ENCODE measurements around the gene FBXL17.
"Not testable (repeated sequence)": the region's sequence is repeated elsewhere in the genome, so short reads cannot be mapped to it uniquely, and the experiment has no call there.

The FBXL17 gene

DNA sequence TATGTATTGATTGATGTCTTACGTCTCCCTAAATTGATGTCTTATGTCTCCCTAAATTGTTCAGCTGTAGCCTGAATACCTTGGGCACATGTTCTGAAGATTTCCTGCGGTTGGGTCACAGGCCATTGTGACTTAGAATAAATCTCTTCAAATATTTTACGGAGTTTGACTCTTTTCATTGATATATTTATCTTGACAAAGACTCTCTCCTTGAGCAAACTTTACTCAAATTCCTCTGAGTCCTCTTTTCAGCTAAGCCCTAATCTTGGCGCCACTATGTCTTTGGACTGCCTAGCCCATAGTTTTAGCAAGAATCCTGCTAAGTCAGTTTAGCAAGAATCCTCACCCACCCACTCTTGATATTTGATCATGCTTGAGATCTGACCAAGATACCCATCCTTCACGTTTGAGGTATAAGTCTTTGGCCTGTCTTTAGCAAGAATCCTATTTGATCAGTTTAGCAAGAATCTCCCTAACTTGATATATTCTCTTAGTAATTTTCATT, 35.3 kb upstream of the FBXL17 start:
- no peaks in the 10 kb centered on the region for H3K36me3 ChIP-seq (ENCODE audit: insufficient read depth, low read length)
- H2AFZ ChIP-seq (ENCODE audit: low read length): no peak overlapping the region
- TF ChIP-seq EZH2phosphoT487 (IDR thresholded peaks at IDR 0.05; ENCODE audit: borderline replicate concordance): no peak
- TF ChIP-seq, protein P1, sequence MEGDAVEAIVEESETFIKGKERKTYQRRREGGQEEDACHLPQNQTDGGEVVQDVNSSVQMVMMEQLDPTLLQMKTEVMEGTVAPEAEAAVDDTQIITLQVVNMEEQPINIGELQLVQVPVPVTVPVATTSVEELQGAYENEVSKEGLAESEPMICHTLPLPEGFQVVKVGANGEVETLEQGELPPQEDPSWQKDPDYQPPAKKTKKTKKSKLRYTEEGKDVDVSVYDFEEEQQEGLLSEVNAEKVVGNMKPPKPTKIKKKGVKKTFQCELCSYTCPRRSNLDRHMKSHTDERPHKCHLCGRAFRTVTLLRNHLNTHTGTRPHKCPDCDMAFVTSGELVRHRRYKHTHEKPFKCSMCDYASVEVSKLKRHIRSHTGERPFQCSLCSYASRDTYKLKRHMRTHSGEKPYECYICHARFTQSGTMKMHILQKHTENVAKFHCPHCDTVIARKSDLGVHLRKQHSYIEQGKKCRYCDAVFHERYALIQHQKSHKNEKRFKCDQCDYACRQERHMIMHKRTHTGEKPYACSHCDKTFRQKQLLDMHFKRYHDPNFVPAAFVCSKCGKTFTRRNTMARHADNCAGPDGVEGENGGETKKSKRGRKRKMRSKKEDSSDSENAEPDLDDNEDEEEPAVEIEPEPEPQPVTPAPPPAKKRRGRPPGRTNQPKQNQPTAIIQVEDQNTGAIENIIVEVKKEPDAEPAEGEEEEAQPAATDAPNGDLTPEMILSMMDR (conservative IDR thresholded peaks at IDR 0.05; ENCODE audit: low read length): no peak
- H3K27me3 ChIP-seq (ENCODE audit: insufficient read depth, low read length, poor library complexity, severe bottlenecking): no peaks in the 10 kb centered on the region
- no peaks in the 10 kb centered on the region for H3K4me1 ChIP-seq (ENCODE audit: insufficient read depth, low read length, poor library complexity, severe bottlenecking)
- no peaks in the 10 kb centered on the region for H3K9me3 ChIP-seq (ENCODE audit: insufficient read depth, low read depth, low read length)
- no peaks in the 10 kb centered on the region for H4K20me1 ChIP-seq (ENCODE audit: insufficient read depth, low read length, poor library complexity, severe bottlenecking)
- H3K9ac ChIP-seq (ENCODE audit: low read depth, low read length, poor library complexity, severe bottlenecking): no peak overlapping the region
- H3F3A ChIP-seq (ENCODE audit: low read depth): no peaks in the 10 kb centered on the region
- no peak overlapping the region for H3K4me3 ChIP-seq (ENCODE audit: low read length, poor library complexity, severe bottlenecking)
- H3K79me2 ChIP-seq (ENCODE audit: insufficient read depth, low read length): no peaks in the 10 kb centered on the region
- no peaks in the 10 kb centered on the region for H3K9me2 ChIP-seq (replicated peaks; ENCODE audit: low read depth, low read length)
- H3K4me2 ChIP-seq (ENCODE audit: low read depth, low read length, poor library complexity, severe bottlenecking): no peak overlapping the region

DNA sequence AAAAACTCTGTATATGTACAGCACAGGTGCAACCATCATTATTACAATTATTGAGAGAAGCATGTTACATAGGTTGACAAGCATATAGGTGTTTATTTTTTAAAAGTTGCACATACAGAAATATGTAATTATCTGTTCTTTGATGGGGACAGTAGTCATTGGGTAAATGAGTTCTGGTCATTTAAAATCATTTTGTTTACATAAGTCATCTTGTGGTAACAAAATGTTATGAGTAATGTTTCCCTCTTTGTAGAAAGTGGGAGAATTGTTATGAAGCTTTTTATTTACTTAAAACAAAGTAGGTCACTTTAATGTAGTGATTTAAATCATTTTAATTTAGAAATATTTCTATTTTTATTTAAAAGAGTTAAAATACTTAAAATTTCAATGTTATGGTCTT, 33.8 kb upstream of the FBXL17 start:
- Histone ChIP-seq H3K9me2 (replicated peaks; ENCODE audit: low read depth, low read length) (no peaks in the 10 kb centered on the region), H2AFZ (ENCODE audit: low read length) (no peak overlapping the region), H3K9me3 (ENCODE audit: insufficient read depth, low read depth, low read length) (no peaks in the 10 kb centered on the region), H4K20me1 (ENCODE audit: insufficient read depth, low read length, poor library complexity, severe bottlenecking) (no peaks in the 10 kb centered on the region), H3K79me2 (ENCODE audit: insufficient read depth, low read length) (no peaks in the 10 kb centered on the region), H3K4me1 (ENCODE audit: insufficient read depth, low read length, poor library complexity, severe bottlenecking) (no peaks in the 10 kb centered on the region), H3F3A (ENCODE audit: low read depth) (no peaks in the 10 kb centered on the region), H3K4me2 (ENCODE audit: low read depth, low read length, poor library complexity, severe bottlenecking) (no peak overlapping the region), H3K27me3 (ENCODE audit: insufficient read depth, low read length, poor library complexity, severe bottlenecking) (no peaks in the 10 kb centered on the region), H3K36me3 (ENCODE audit: insufficient read depth, low read length) (no peaks in the 10 kb centered on the region), H3K9ac (ENCODE audit: low read depth, low read length, poor library complexity, severe bottlenecking) (no peak overlapping the region), H3K4me3 (ENCODE audit: low read length, poor library complexity, severe bottlenecking) (no peak overlapping the region)
- no peak for TF ChIP-seq EZH2phosphoT487 (IDR thresholded peaks at IDR 0.05; ENCODE audit: borderline replicate concordance)
- TF ChIP-seq, protein P1 (conservative IDR thresholded peaks at IDR 0.05; ENCODE audit: low read length): no peak

DNA sequence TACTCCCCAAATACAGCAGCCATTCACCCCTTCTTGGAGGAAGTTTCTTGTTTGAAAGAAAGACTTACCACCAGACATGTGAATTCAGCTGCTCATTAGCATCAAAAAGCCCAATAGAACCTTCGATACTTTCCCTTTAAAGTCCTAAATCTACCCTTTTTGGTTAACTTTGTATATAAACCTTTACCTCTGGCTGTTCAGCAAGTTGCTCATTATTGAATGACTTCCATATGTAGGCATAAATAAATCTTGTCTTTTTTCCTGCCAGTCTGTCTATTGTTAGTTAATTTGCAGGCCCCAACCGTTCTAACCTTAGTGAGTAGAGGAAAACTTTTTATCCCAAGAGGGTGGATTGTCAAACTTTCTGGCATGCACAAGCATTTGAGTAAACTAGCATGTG, 27.9 kb upstream of the FBXL17 start:
- H4K20me1 ChIP-seq (ENCODE audit: insufficient read depth, low read length, poor library complexity, severe bottlenecking): no peaks in the 10 kb centered on the region
- no peak overlapping the region for H2AFZ ChIP-seq (ENCODE audit: low read length)
- TF ChIP-seq, protein P1 (conservative IDR thresholded peaks at IDR 0.05; ENCODE audit: low read length): no peak
- TF ChIP-seq EZH2phosphoT487 (IDR thresholded peaks at IDR 0.05; ENCODE audit: borderline replicate concordance): no peak
- H3K36me3 ChIP-seq (ENCODE audit: insufficient read depth, low read length): no peaks in the 10 kb centered on the region
- no peaks in the 10 kb centered on the region for H3K4me1 ChIP-seq (ENCODE audit: insufficient read depth, low read length, poor library complexity, severe bottlenecking)
- no peaks in the 10 kb centered on the region for H3K9me2 ChIP-seq (replicated peaks; ENCODE audit: low read depth, low read length)
- no peak overlapping the region for H3K9ac ChIP-seq (ENCODE audit: low read depth, low read length, poor library complexity, severe bottlenecking)
- H3K79me2 ChIP-seq (ENCODE audit: insufficient read depth, low read length): no peaks in the 10 kb centered on the region
- H3K4me2 ChIP-seq (ENCODE audit: low read depth, low read length, poor library complexity, severe bottlenecking): no peak overlapping the region
- H3K27me3 ChIP-seq (ENCODE audit: insufficient read depth, low read length, poor library complexity, severe bottlenecking): no peaks in the 10 kb centered on the region
- no peak overlapping the region for H3K4me3 ChIP-seq (ENCODE audit: low read length, poor library complexity, severe bottlenecking)
- no peaks in the 10 kb centered on the region for H3F3A ChIP-seq (ENCODE audit: low read depth)
- H3K9me3 ChIP-seq (ENCODE audit: insufficient read depth, low read depth, low read length): no peaks in the 10 kb centered on the region

DNA sequence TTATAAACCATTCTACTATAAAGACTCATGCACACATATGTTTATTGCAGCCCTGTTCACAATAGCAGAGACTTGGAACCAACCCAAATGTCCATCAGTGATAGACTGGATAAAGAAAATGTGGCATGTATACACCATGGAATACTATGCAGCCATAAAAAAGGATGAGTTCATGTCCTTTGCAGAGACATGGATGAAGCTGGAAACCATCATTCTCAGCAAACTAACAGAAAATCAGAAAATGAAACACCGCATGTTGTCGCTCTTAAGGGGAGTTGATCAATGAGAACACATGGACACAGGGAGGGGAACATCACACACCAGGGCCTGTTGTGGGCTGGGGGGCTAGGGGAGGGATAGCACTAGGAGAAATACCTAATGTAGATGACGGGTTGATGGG, 23.3 kb upstream of the FBXL17 start:
- H3K4me3 ChIP-seq (ENCODE audit: low read length, poor library complexity, severe bottlenecking); H2AFZ ChIP-seq (ENCODE audit: low read length); H3F3A ChIP-seq (ENCODE audit: low read depth); H3K9me3 ChIP-seq (ENCODE audit: insufficient read depth, low read depth, low read length); H3K9me2 ChIP-seq (replicated peaks; ENCODE audit: low read depth, low read length); H3K79me2 ChIP-seq (ENCODE audit: insufficient read depth, low read length); H3K4me1 ChIP-seq (ENCODE audit: insufficient read depth, low read length, poor library complexity, severe bottlenecking); H3K36me3 ChIP-seq (ENCODE audit: insufficient read depth, low read length); H3K9ac ChIP-seq (ENCODE audit: low read depth, low read length, poor library complexity, severe bottlenecking); H4K20me1 ChIP-seq (ENCODE audit: insufficient read depth, low read length, poor library complexity, severe bottlenecking); H3K27me3 ChIP-seq (ENCODE audit: insufficient read depth, low read length, poor library complexity, severe bottlenecking); H3K4me2 ChIP-seq (ENCODE audit: low read depth, low read length, poor library complexity, severe bottlenecking): not testable (repeated sequence)
